Dedifferentiated amniotic fluid mesenchymal stem cell (primary cell): ENCODE results near the gene MINDY3.
"Not testable (repeated sequence)": the region's sequence is repeated elsewhere in the genome, so short reads cannot be mapped to it uniquely, and the experiment has no call there.

Source experiments
- DNase-seq: peaks from one replicate; pipeline ENCODE4 v3.0.0-alpha.2; 2016; ENCODE audit errors: extremely low spot score

MINDY3 gene

DNA sequence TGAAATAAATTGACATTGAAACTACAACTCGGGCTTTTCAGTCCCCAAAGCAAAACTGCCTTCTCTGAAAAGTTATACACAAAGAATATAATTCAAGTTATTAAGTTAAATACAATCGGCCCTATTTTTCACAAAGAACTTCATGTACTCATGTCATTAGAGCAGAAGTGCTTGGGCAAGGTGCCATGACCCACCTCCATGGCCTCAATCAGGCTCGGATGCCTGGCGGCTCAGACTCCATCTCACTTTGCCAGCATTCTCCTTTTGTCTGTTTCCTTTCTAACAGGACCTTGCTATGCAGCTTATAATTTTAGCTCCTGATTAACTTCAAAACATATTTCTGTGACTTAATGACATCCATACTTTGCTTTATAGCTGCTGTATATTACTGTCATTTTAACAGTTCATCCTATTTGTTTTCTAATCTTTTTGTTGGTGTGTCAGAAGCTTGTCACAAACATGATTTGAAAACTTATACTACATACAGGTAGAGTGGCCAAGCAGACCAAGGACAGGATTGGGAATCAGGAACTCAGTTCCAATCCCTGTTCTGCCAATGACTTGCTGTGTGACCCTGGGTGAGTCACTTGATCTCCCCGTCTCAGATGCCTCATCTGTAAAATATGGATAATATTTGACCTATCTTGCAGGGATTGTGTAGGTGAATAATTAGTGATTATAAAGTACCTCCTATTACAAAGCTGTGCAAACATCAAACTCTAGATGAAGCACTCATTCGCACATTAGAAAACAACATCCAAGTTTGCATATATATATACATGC, 79.8 kb downstream of the MINDY3 start:
- DNase-seq = no peak

DNA sequence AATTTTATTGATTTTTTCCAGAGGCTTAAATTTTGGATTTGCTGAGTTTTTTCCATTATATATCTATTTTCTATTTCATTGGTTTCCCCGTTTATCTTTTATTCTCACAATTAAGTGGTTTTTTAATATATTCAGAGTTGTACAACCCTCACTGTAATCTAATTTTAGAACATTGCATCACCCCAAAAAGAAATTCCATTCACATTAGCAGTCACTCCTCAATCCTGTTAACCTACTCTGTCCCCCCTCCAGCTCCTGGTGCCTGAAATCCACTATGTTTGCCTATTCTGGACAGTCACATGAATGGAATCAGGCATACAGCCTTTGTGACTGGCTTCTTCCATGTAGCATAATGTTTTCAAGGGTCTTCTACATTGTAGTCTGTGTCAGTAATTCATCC, 84.8 kb downstream of the MINDY3 start:
- peak; percentile 69 for DNase-seq

GRCh38 chr10:15774534-15774933, 85.8 kb downstream of the MINDY3 start:
- not testable (repeated sequence) for DNase-seq

DNA sequence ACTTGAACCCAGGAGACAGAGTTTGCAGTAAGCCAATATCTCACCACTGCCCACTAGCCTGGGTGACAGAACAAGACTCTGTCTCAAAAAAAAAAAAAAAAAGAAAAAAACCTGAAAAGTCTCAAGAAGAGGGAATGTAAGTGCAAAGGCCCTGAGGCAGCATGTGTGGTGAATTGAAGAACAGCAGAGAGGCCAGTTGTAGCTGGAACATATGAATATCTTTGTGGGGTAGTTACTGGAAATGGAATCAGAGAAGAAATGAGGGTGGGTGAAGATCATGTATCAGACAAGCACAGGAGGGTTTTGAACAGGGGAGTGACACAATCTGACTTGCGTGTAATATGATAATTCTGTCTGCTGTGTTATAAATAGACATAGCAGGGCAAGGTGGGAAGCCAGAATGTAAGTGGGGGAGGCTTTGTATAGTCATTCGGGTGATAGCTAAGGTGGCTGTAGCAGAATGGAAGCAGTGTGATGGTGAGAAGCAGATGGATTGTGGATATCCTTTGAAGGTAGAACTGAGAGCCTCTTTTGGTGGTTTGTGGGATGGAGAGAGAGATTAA, 95.3 kb downstream of the MINDY3 start:
- no peak for DNase-seq

DNA sequence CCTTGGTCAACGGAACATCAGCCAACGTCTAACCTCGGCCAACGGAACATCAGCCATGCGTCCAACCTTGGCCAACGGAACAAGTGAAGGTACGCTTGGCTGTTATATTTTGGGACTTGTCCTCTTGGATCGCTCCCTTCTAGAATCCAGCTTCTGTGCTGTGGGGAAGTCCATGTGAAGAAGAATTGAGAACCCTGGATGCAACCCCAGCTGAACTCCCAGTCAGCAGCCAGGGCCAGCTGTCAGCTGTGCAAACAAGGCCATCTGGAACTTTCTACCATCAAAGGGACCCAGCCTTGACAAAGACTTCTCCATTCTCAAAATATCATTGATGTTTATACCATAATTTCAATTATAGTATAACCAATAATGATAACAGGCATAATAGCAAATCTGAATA, 97.3 kb downstream of the MINDY3 start:
- DNase-seq = no peak

- DNase-seq = not testable (repeated sequence)
Measured at GRCh38 chr10:15762239-15762638, 98.1 kb downstream of the MINDY3 start.

GRCh38 chr10:15761224-15761623, 99.1 kb downstream of the MINDY3 start:
- not testable (repeated sequence) for DNase-seq

DNA sequence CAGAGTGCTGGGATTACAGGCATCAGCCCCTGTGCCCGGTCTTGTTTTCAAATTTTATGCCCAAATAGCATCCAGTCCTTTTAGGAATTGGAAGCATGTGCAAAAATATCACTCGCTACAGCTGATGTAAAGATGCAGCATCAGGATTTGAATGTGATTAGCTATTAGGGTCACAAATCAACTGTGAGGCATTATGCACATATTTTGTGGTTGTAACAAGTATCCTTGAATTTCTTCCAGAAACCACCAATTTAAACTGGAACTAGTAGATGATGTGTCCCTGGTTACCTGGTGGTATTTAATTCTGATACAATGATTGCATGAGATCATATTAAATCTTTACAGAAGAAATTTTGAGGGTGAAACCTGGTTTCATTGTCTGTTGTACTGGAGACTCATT, 99.6 kb downstream of the MINDY3 start:
- no peak for DNase-seq

GRCh38 chr10:15759265-15759664, 101.0 kb downstream of the MINDY3 start:
- DNase-seq = no peak

DNA sequence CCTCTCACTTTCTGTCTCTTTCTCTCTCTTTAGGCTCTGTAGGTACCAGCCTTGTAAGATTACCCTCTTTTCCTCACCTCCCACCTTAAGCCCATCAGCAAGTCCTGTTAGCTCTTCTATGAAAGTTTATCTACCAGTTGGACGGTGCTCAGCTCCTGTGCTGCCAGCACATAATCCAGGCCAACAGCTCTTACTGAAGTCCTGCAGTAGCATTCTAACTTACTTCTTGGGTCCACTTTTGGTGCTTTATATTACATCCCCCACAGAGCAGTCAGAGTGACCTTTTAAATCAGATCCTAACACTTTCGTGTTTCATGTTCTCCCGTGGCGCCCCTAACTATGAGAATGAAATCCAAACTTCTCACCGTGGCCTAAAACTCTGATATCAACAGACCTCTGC, 101.7 kb downstream of the MINDY3 start:
- DNase-seq = no peak

DNA sequence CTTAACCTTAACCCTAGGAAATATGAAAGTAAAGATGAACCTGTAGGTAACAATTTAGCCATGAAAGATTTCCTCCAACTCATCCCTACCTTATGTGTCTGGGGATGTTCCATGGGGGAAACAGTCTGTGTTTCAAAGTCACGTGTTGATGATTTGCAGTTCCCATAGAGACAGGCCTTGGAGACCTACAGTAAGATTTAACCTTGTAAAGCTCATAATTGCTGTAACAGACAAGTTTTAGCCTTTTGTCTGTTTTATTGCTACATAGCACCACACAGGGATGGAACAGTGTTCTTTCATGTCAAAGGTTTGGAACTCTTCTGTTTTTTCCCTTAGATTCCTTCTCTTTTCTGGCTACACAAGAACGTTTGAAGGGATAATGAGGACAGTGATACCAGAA, 105.4 kb downstream of the MINDY3 start:
- no peak for DNase-seq

- DNase-seq = no peak
Measured at GRCh38 chr10:15751046-15751445, 109.3 kb downstream of the MINDY3 start.

DNA sequence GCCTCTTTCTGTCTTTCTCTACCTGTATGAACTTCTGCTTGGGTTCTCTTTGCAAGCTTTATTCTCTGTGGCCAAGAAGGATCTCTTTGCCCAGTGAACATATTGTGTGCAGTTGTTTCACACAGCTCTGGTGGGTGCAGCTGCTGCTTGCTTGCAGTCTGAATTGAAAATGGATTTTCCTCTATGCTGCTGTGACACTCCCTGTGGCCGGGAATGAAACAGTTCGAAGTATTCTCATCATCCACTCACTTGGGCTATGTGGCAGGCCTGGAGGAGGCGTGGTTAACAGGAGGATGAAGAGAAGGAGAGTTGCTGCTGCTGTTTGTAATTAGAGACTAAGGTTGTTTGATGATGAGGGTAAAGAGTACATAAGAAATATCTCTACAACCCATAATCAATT, 112.2 kb downstream of the MINDY3 start:
- DNase-seq = no peak

- DNase-seq = no peak
Measured at GRCh38 chr10:15747632-15748031, 112.7 kb downstream of the MINDY3 start.

- DNase-seq = no peak
Measured at GRCh38 chr10:15745751-15746150, 114.6 kb downstream of the MINDY3 start.

GRCh38 chr10:15744217-15744865, 116.0 kb downstream of the MINDY3 start:
- peak; percentile 37 for DNase-seq

DNA sequence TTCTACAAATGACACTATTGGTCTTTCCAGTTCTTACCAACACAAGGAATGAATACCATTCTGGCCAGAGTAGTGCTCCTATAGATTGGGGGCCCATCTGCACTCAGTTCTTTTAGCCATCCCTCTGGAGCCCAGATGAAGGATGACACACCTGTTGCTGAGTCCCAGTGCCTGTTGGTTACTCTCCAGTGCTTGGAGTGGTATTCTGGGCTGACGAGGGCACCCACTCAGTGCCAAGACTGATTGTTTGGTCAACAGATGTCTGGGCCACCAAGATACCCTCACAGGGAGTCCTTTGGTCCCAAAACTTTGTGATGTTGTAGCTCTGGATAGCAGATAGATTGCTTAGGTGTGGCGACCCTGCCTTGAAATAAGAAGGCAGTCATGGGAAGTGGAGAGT, 116.9 kb downstream of the MINDY3 start:
- DNase-seq = no peak

- DNase-seq = no peak
Measured at GRCh38 chr10:15742836-15743235, 117.5 kb downstream of the MINDY3 start.

GRCh38 chr10:15742102-15742501, 118.2 kb downstream of the MINDY3 start:
- no peak for DNase-seq

- DNase-seq = no peak
Measured at GRCh38 chr10:15741581-15741980, 118.7 kb downstream of the MINDY3 start.

- no peak for DNase-seq
Measured at GRCh38 chr10:15740261-15740660, 120.0 kb downstream of the MINDY3 start.

DNA sequence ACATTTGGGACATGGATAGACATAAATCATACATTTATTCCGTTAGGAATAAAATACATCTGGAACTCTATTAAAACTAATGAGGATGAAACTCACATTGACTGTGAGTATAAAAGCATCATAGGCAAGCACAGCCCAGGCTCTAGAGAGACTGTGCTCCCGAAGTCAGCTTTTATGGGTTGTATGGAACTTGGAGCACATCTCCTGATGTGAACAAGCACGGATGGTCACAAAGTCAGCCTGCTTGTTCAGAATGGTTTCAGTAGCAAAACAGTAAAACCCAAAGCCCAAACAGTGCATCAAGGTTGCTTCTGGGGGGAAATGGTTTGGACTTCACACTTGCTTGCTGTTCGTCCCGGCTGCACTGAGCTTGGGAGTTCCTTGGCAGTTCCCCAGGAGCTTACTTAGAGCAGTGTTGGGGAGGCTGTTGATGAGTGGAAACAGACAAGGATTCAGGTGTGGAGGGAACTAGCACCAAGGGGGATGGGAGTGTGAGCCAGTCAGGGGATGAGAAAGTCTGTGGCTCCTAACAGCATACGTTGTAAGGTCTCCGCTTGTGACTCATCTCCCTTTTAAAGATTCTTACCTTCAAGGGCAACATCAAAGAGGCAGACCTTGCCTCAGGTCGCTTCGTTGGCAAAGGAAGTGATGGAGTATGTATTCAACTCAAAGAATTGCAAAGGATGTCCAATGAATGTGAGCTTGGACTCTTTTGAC, 120.9 kb downstream of the MINDY3 start:
- no peak for DNase-seq
